ENCODE data around the gene NR2C1. TPM values are rescaled to one million over a fixed set of nuclear protein-coding genes. Genes with fewer than 3 reads are reported as not detected.

NR2C1 gene
- total RNA-seq, 1 donor from 2014 or later, result 22.1 TPM

Other genes with a start within 250 kb of the NR2C1 start
- 80.7 TPM for gene NDUFA12, start 69.9 kb downstream of the NR2C1 start, total RNA-seq (ENCODE audit: insufficient read depth, low replicate concordance)
- gene FGD6, start 143.8 kb upstream of the NR2C1 start, total RNA-seq (ENCODE audit: insufficient read depth, low replicate concordance), result 10.1 TPM
- gene VEZT, start 144.2 kb upstream of the NR2C1 start, total RNA-seq (ENCODE audit: insufficient read depth, low replicate concordance), result 94.4 TPM

Measured in umbilical cord (tissue), 1 donor.